IPS-18a (cell line): Measurements from ENCODE around the gene TEX26.

Experiments used
- H3K27ac ChIP-seq: one replicate; pipeline ENCODE4 v1.5.1; 2013; ENCODE audit warnings: low read length
- H3K27me3 ChIP-seq: one replicate; pipeline ENCODE4 v1.6.1; 2013; ENCODE audit warnings: mild to moderate bottlenecking, low read length; ENCODE audit not compliant: control insufficient read depth, insufficient read depth
- H3K36me3 ChIP-seq: one replicate; pipeline ENCODE4 v1.6.1; 2013; ENCODE audit warnings: low read depth, low read length; ENCODE audit not compliant: control insufficient read depth
- H3K4me1 ChIP-seq: one replicate; pipeline ENCODE4 v1.6.1; 2013; ENCODE audit warnings: low read depth, low read length; ENCODE audit not compliant: control insufficient read depth
- H3K4me3 ChIP-seq: one replicate; pipeline ENCODE4 v1.5.1; 2013; ENCODE audit warnings: low read length
- H3K9ac ChIP-seq: one replicate; pipeline ENCODE4 v1.6.1; 2013; ENCODE audit warnings: mild to moderate bottlenecking, low read length, moderate library complexity
- H3K9me3 ChIP-seq: one replicate; pipeline ENCODE4 v1.6.1; 2013; ENCODE audit warnings: low read depth, low read length; ENCODE audit not compliant: control insufficient read depth

The TEX26 gene

DNA sequence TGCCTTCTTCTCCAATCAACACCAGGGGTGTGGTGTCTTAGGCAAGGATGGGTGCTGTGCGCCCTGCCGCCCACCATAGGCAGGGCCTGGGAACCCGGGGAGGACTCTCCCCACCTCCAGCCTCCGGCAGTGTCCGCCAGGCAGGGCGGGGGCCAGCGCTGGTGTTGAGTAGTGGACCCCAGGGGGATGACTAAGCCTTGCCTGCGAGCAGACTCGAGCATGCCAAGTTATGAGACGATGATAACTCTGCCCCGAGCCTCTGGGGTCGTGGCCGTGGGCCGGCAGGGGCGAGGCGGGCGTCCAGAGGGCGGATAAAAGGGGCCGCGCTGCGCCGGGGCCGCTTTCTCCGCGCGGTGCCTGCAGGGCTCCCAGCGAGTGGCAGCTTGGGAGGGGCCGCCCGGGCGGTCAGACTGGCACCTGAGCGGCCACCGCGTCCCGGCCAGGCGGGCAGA lies 26.5 kb upstream of the TEX26 start, which contains the start of gene MEDAG:
Gene MEDAG, plus strand, starts transcription at position 340 of the 452 bp plus-strand sequence. CDS start 245 bp downstream, outside the sequence.
- peaks cover 53% of the 10 kb centered on the region for H3K27me3 ChIP-seq
- peaks cover 4% of the 10 kb centered on the region for H3K4me1 ChIP-seq
- H3K9me3 ChIP-seq = no peaks in the 10 kb centered on the region
- no peak within 1 kb of the TSS for H3K9ac ChIP-seq
- H3K27ac ChIP-seq = no peak within 1 kb of the TSS
- H3K36me3 ChIP-seq = no peaks in the 10 kb centered on the region
- peak within 1 kb of the TSS; percentile 43 for H3K4me3 ChIP-seq

DNA sequence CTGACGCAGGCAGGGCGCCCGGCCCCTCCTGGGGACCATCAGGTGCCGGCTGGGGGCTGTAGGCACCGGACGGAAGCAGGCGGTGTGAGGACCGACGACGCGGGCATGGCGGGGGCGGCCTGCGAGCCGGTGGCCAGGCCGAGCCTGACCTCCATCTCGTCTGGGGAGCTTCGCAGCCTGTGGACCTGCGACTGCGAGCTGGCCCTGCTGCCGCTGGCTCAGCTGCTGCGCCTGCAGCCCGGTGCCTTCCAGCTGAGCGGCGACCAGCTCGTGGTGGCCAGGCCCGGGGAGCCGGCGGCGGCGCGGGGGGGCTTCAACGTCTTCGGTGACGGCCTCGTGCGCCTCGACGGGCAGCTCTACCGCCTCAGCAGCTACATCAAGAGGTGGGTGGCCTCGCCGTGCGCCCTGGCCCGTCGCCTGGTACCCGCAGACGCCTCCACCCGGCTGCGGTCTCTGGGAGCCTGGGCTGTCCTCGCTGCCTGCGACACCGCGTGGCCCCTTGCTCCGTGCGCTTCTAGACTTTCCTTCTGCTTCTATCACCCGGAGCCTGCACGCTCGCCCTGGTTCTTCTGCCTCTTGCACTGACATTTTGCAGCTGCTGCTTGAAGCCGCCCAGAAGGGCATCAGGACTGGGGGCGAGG lies 25.9 kb upstream of the TEX26 start:
- H3K27me3 ChIP-seq = peaks cover 53% of the 10 kb centered on the region
- no peaks in the 10 kb centered on the region for H3K9me3 ChIP-seq
- peaks cover 4% of the 10 kb centered on the region for H3K4me1 ChIP-seq
- no peak overlapping the region for H3K27ac ChIP-seq
- H3K4me3 ChIP-seq = peak overlapping the region; percentile 43
- no peak overlapping the region for H3K9ac ChIP-seq
- H3K36me3 ChIP-seq = no peaks in the 10 kb centered on the region

DNA sequence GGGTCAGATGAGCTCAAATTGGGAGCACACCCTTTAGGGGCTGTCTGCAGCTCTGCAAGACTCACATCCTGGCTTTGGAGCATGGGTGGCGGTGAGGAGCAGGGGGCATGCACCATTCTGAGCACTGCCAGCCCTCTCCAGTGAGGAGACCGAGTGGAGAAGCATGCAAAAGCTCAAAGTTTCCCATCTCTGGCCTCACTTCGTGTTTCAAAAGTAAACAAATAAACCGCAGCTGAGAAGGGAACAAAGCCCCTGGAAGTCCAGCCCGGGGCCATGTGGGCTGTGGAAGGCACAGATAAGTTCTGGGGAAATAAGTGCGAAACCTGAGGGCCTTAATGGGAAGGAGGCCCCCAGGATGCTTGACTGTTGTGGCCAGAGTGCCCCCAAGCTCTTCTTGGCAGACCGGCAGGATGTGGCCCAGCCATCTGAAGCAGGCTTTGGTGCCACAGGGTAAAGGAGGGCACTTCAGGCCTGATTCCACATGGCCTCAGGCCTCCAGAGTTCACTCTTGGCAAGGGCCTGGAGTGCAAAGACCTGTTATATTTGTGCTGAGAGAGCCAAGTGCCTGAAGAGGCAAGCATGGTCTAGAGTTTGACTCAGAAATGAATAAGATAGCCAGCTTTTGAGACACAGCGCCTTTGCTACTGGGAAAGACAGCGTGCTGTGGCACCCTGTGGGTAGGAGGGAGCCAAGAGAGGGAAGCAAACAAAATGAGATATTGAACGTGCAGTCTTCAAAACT lies 25.2 kb upstream of the TEX26 start:
- Histone ChIP-seq H3K36me3 (no peaks in the 10 kb centered on the region), H3K4me3 (no peak overlapping the region), H3K27ac (no peak overlapping the region), H3K9ac (no peak overlapping the region), H3K4me1 (peaks cover 4% of the 10 kb centered on the region), H3K9me3 (no peaks in the 10 kb centered on the region), H3K27me3 (peaks cover 53% of the 10 kb centered on the region)

GRCh38 chr13:30908416-30908980 lies 24.0 kb upstream of the TEX26 start:
- Histone ChIP-seq H3K9me3 (no peaks in the 10 kb centered on the region), H3K36me3 (no peaks in the 10 kb centered on the region), H3K4me3 (no peak overlapping the region), H3K27me3 (peaks cover 49% of the 10 kb centered on the region), H3K9ac (no peak overlapping the region), H3K4me1 (peaks cover 4% of the 10 kb centered on the region), H3K27ac (no peak overlapping the region)

DNA sequence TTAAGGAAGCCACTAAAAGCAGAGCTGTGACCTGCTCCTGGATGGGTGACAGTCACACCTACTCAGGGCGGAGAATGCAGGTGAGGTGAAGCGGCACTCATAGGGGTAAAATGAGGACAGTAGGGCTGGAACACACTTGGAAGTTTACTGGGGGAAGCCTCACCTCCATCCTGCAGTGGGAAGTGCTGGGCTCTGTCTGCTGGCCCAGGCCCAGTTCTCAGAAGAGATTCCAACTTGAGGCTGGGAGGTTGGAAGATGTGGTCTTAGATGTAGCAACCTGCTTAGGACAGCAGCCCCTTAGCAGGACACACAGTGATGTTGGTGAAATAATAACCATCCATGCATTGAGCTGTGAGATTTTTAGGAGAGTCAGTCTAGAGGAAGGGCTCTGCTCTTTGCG lies 21.8 kb upstream of the TEX26 start:
- no peaks in the 10 kb centered on the region for H3K36me3 ChIP-seq

GRCh38 chr13:30915691-30916541 lies 16.5 kb upstream of the TEX26 start:
- Histone ChIP-seq H3K27me3 (no peaks in the 10 kb centered on the region), H3K4me1 (no peaks in the 10 kb centered on the region), H3K9ac (no peak overlapping the region), H3K9me3 (no peaks in the 10 kb centered on the region), H3K4me3 (no peak overlapping the region), H3K36me3 (no peaks in the 10 kb centered on the region), H3K27ac (no peak overlapping the region)

More for the DNA sequence above, 21.8 kb upstream of the TEX26 start:
- peaks cover 27% of the 10 kb centered on the region for H3K27me3 ChIP-seq
- H3K9ac ChIP-seq = no peak overlapping the region
- no peaks in the 10 kb centered on the region for H3K9me3 ChIP-seq
- H3K4me1 ChIP-seq = peaks cover 4% of the 10 kb centered on the region
- H3K27ac ChIP-seq = no peak overlapping the region
- no peak overlapping the region for H3K4me3 ChIP-seq

- H3K9me3 ChIP-seq = no peaks in the 10 kb centered on the region
Measured at GRCh38 chr13:30916991-30917390, 15.5 kb upstream of the TEX26 start.

DNA sequence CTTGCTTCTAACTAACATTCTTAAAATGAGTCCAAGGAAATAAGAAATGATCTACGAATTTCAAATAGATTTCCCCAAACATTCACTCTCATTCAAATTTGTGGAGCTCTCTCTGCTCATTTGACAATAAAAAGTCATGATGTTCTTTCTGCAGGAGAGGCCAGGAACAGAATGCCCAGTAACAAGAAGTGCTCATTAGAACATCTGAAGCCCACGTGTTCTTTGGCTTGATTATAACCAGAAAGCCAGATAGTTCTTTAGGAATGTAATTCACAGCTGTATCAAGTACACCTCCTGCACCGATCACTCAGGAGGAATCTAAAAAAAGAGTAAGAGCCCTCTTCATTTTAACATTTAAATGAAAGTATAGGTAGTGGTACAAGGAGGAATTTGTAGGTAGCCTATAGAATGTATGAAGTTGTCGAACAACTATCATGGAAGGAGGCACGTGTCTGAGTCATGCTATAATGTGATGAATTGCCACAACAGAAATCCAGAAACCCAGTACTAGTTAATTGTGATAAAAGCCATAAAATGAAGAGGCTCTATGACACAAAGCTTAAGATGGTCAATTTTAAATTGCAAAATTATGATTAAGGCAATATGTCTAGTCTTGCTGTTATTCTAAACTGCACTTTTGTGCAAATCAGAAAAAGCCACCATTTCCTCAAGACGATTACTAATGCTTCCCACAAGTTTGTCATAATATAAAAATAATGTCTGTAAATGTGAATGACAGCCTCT lies 13.6 kb upstream of the TEX26 start:
- no peaks in the 10 kb centered on the region for H3K27me3 ChIP-seq
- no peaks in the 10 kb centered on the region for H3K9me3 ChIP-seq
- no peak overlapping the region for H3K9ac ChIP-seq
- no peaks in the 10 kb centered on the region for H3K36me3 ChIP-seq
- no peak overlapping the region for H3K4me3 ChIP-seq
- no peaks in the 10 kb centered on the region for H3K4me1 ChIP-seq
- no peak overlapping the region for H3K27ac ChIP-seq

More at GRCh38 chr13:30916991-30917390, 15.5 kb upstream of the TEX26 start:
- Histone ChIP-seq H3K9ac (no peak overlapping the region), H3K27me3 (no peaks in the 10 kb centered on the region), H3K27ac (no peak overlapping the region), H3K36me3 (no peaks in the 10 kb centered on the region), H3K4me3 (no peak overlapping the region), H3K4me1 (no peaks in the 10 kb centered on the region)

DNA sequence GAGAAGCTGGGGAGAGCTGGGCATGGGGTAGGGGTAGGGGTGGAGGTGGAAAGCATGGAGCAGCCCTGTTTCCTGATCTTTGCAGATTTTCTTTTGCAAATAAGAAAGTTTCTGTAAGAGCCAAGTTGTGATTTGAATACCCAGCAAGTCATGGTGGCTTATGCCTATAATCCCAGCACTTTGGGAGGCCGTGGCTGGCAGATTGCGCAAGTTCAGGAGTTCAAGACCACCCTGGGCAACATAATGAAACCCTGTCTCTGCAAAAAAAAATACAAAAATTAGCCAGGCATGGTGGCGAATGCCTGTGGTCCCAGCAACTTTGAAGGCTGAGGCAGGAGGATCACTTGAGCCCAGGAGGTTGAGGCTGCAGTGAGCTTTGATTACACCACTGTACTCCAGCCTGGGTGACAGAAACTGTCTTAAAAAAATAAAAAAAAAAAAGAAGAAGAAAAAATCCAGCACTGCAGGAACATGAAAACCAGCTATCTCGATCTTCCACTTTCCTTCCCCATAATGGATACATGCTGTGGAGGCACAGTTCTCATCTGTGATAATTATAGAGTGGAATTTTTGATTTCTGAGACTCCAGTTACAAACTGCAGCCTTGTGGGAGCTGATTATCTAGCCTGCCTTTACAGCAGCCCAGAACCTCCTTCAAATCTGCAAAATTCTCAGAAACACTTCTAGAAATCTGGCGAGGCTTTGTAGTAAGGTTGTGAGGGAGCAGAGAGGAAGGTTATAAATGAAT lies 12.1 kb upstream of the TEX26 start:
- no peak overlapping the region for H3K9ac ChIP-seq
- H3K27ac ChIP-seq = no peak overlapping the region
- no peaks in the 10 kb centered on the region for H3K4me1 ChIP-seq
- no peaks in the 10 kb centered on the region for H3K36me3 ChIP-seq
- no peaks in the 10 kb centered on the region for H3K9me3 ChIP-seq
- no peaks in the 10 kb centered on the region for H3K27me3 ChIP-seq
- no peak overlapping the region for H3K4me3 ChIP-seq

DNA sequence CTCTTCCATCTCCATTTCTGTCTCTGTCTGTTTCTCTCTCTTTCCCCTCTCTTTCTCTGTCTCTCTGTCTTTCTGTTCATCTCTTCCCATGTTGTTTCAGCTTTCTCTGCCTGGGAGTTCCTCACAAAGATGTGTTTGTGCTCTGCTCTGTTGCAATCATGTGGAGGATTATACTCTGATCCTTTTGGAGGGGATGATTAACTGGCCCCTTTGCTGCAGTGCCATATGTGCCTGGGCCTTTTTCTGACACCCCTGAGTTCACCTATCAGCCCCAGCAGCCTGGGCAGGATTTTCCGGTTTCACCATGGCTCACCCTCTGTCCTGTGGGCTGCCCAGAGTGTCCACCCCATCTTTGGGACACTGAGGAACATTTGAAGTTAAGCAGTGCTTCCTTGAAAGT lies 9.0 kb upstream of the TEX26 start:
- Histone ChIP-seq H3K4me3 (no peak overlapping the region), H3K27me3 (no peaks in the 10 kb centered on the region), H3K27ac (no peak overlapping the region), H3K4me1 (peaks cover 3% of the 10 kb centered on the region), H3K9ac (no peak overlapping the region), H3K9me3 (no peaks in the 10 kb centered on the region), H3K36me3 (no peaks in the 10 kb centered on the region)
